ENCODE data around the gene PACS2. TPM values are rescaled to one million over a fixed set of nuclear protein-coding genes. Genes with fewer than 3 reads are reported as not detected.

Gene PACS2
- total and polyA plus RNA-seq, 2 of the 8 experiments (the other 6 are each of a cell fraction or from before 2014, with no cell fraction given): 38.0 to 62.8 TPM

DNA sequence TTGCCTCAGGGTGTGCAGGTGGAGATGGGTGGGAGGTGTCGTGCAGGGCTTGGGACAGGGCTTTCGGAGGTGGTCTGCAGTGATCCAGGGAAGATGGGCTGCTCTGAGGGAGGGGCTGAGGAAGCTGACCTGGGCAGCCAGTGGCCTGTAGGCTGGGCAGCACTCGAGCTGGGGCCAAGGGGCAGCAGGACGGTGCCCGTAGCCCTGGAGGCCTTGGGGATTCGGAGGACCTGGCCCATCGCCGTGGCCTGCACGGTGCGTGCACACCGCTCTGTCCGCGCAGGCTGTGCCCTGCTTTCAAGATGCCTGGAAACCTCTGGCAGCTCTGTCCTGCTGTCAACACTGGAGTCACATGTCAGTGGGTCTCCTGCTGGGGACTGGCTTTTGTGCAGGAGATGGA is 9.1 kb downstream of the PACS2 start:
- 93% methylated on average over 13 of the region's 13 CpGs; no CpG with 5 or more reads in 1 of the 2 experiments for WGBS, 2 experiments (ENCODE audit: extremely low coverage in 1 of 2, insufficient coverage in 1 of 2, insufficient read length in 1 of 2, insufficient replicate concordance in 2 of 2, low coverage in 1 of 2, low lambda C conversion rate in 2 of 2, missing lambda C conversion rate in 1 of 2)
- TF ChIP-seq MAFK (IDR thresholded peaks at IDR 0.05; ENCODE audit: low read depth, low read length) (no peak), KDM1A (IDR thresholded peaks at IDR 0.05; ENCODE audit: borderline replicate concordance, low read length) (no peak), EGR1 (IDR thresholded peaks at IDR 0.05; ENCODE audit: borderline replicate concordance, low read depth, low read length) (no peak), ASH2L (IDR thresholded peaks at IDR 0.05; ENCODE audit: low read length) (no peak), JUND (IDR thresholded peaks at IDR 0.05; ENCODE audit: low read length) (no peak), CBX5 (IDR thresholded peaks at IDR 0.05; ENCODE audit: low read depth, low read length) (no peak), FOSL1 (IDR thresholded peaks at IDR 0.05; ENCODE audit: insufficient read depth, low read depth, low read length) (no peak), SIRT6 (IDR thresholded peaks at IDR 0.05; ENCODE audit: low read length) (no peak), JUN (IDR thresholded peaks at IDR 0.05; ENCODE audit: low read depth, low read length) (no peak), CTBP2 (IDR thresholded peaks at IDR 0.05; ENCODE audit: borderline replicate concordance, insufficient read depth, insufficient read length, low read length) (no peak), KDM5A (IDR thresholded peaks at IDR 0.05; ENCODE audit: low read length) (no peak)
- TF ChIP-seq, protein P1, sequence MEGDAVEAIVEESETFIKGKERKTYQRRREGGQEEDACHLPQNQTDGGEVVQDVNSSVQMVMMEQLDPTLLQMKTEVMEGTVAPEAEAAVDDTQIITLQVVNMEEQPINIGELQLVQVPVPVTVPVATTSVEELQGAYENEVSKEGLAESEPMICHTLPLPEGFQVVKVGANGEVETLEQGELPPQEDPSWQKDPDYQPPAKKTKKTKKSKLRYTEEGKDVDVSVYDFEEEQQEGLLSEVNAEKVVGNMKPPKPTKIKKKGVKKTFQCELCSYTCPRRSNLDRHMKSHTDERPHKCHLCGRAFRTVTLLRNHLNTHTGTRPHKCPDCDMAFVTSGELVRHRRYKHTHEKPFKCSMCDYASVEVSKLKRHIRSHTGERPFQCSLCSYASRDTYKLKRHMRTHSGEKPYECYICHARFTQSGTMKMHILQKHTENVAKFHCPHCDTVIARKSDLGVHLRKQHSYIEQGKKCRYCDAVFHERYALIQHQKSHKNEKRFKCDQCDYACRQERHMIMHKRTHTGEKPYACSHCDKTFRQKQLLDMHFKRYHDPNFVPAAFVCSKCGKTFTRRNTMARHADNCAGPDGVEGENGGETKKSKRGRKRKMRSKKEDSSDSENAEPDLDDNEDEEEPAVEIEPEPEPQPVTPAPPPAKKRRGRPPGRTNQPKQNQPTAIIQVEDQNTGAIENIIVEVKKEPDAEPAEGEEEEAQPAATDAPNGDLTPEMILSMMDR (IDR thresholded peaks at IDR 0.05; ENCODE audit: control extremely low read depth in 1 of 3, insufficient read depth in 1 of 3, low read depth in 1 of 3, low read length in 3 of 3): no peak

More for the DNA sequence above, 9.1 kb downstream of the PACS2 start:
- H3K4me1 ChIP-seq (replicated peaks in 1 of 4; ENCODE audit: control insufficient read depth in 3 of 4, insufficient read depth in 4 of 4, low read length in 3 of 4): peaks cover 3 to 37% (median 29%) of the 10 kb centered on the region in 4 experiments
- H3K56ac ChIP-seq (replicated peaks; ENCODE audit: insufficient read length, low read depth, low read length): no peak overlapping the region
- DNase-seq (ENCODE audit: low read depth in 1 of 2, low spot score in 2 of 2) (no peak), FAIRE-seq (no peak)
- POLR2A ChIA-PET (ENCODE audit: partially characterized antibody): interaction anchor here (1.4 kb wide), 1 partner anchor 23 kb away, joined by 4 read pairs; the partner anchor contains the start of gene BRF1
- 0 out of 2 replicates have a peak overlapping the region, but pooled peaks have one; percentile 57 for H2AK5ac ChIP-seq (ENCODE audit: low read depth, low read length)
- H3K27me3 ChIP-seq (replicated peaks in 1 of 4; ENCODE audit: control insufficient read depth in 3 of 4, extremely low read depth in 1 of 4, insufficient read depth in 3 of 4, low read length in 3 of 4): no peaks in the 10 kb centered on the region
- no peaks in the 10 kb centered on the region for H3K9me3 ChIP-seq (ENCODE audit: insufficient read depth in 2 of 2, low read depth in 1 of 2, low read length in 1 of 2)
- H3K27ac ChIP-seq (ENCODE audit: low read depth, low read length): no peak overlapping the region
- no peak overlapping the region for H2BK15ac ChIP-seq (ENCODE audit: low read length)
- peaks cover 29 to 53% of the 10 kb centered on the region in 2 experiments for H4K20me1 ChIP-seq (replicated peaks in 1 of 2; ENCODE audit: control insufficient read depth in 1 of 2, insufficient read depth in 2 of 2, low read length in 2 of 2)
- H3K23me2 ChIP-seq (ENCODE audit: low read depth, low read length): no peaks in the 10 kb centered on the region
- H3K4me3 ChIP-seq (ENCODE audit: extremely low read depth in 1 of 4, insufficient read depth in 2 of 4, low read depth in 3 of 4, low read length in 4 of 4): no peak overlapping the region
- H2BK120ac ChIP-seq (replicated peaks; ENCODE audit: low read depth, low read length): no peak overlapping the region
- no peaks in the 10 kb centered on the region for H3K36me3 ChIP-seq (ENCODE audit: control insufficient read depth in 2 of 4, insufficient read depth in 4 of 4, low read length in 3 of 4)
- no peak overlapping the region for H3K4me2 ChIP-seq (ENCODE audit: insufficient read depth in 1 of 2, low read depth in 2 of 2, low read length in 2 of 2)
- H3K4ac ChIP-seq (replicated peaks; ENCODE audit: insufficient read length, low read depth, low read length): no peak overlapping the region
- no peak overlapping the region for H4K5ac ChIP-seq (ENCODE audit: insufficient read length, low read depth, low read length)
- no peak overlapping the region for H3K18ac ChIP-seq (ENCODE audit: extremely low read depth, low read length)
- peaks cover 45% of the 10 kb centered on the region for H3K79me1 ChIP-seq (ENCODE audit: low read depth, low read length)
- H2AFZ ChIP-seq (ENCODE audit: low read length): no peak overlapping the region
- no peak overlapping the region for H3K9ac ChIP-seq (replicated peaks in 1 of 4; ENCODE audit: extremely low read depth in 1 of 4, low read depth in 3 of 4, low read length in 3 of 4)
- no peak overlapping the region for H3K14ac ChIP-seq (ENCODE audit: insufficient read length)
- H2BK12ac ChIP-seq (ENCODE audit: low read depth, low read length): no peak overlapping the region; the same call in 1 of the 2 replicates
- no peak overlapping the region for H2BK20ac ChIP-seq (ENCODE audit: low read length)
- CTCF ChIA-PET (ENCODE audit: partially characterized antibody): interaction anchor here (0.6 to 2.7 kb wide), 9 partner anchors 8 to 157 kb away, joined by 3 to 13 read pairs (median 3); no protein-coding TSS in a partner anchor
- no peak overlapping the region for H3K23ac ChIP-seq (ENCODE audit: insufficient read length)
- H4K8ac ChIP-seq (ENCODE audit: extremely low read depth, insufficient read depth, low read length): no peak overlapping the region
- no peak overlapping the region for H4K91ac ChIP-seq (replicated peaks; ENCODE audit: insufficient read length, low read length)
- peak overlapping the region; percentile 66; the same call in 1 of the 2 replicates for H2BK5ac ChIP-seq (ENCODE audit: low read depth, low read length)
- peaks cover 0 to 81% of the 10 kb centered on the region in 2 experiments; a peak in 2 of 4 replicates for H3K79me2 ChIP-seq (ENCODE audit: control insufficient read depth in 1 of 2, insufficient read depth in 2 of 2, low read length in 2 of 2)

All from H1 (cell line).